HepG2 (cell line): ENCODE results near the gene UQCC2. TPM values are rescaled to one million over a fixed set of nuclear protein-coding genes. Genes with fewer than 3 reads are reported as not detected.

Source experiments
- ATAC-seq: fragments of 200-7000 bp; cut with Tn5 transposase; 3 replicates; pipeline ENCODE4 v1.9.1; 2020; ENCODE audit warnings: mild to moderate bottlenecking, moderate library complexity
- BruUV-seq: library from RNA; stranded (reverse); fragments of 400-500 nt; replicated peaks from 2 replicates; lab custom pipeline; 2021; lab: Mats Ljungman, UMichigan
- CTCF ChIA-PET: fragments of 300-600 bp; formaldehyde crosslinking; extraction: SDS; loops from one replicate; lab custom pipeline; 2021; ENCODE audit warnings: low total read pairs, inconsistent platforms, low intra/inter-chr PET ratio; lab: Yijun Ruan, JAX
- POLR2A ChIA-PET: fragments of 350-600 bp; sonication (Branson Sonifier 250); formaldehyde crosslinking; loops from one replicate; lab custom pipeline; 2020; ENCODE audit warnings: antibody characterized with exemption, inconsistent platforms; lab: Yijun Ruan, JAX
- DNase-seq: peaks from one replicate; pipeline ENCODE4 v3.0.0-alpha.2; 2015; ENCODE audit warnings: low spot score
- FAIRE-seq: peaks from 3 replicates; lab custom pipeline; 2011; peaks lifted over from hg19 to GRCh38; lab: Jason Lieb, UNC
- H2AFZ ChIP-seq: one replicate; pipeline ENCODE4 v1.6.1; 2011; ENCODE audit warnings: low read length, inconsistent platforms
- H3K27ac ChIP-seq: fragments of 300-600 bp; 3 replicates; pipeline ENCODE4 v1.8.0; 2011; ENCODE audit warnings: mixed run types, mild to moderate bottlenecking, mixed read lengths, low read length, inconsistent platforms; ENCODE audit not compliant: insufficient read depth; ENCODE audit errors: extremely low read length
- H3K27me3 ChIP-seq, 2 experiments: fragments of 200-600 bp in 1 of 2; 2 replicates in 1 of 2; 3 replicates in 1 of 2; pipeline versions ENCODE4 v1.6.0 to v1.8.0; 2011; ENCODE audit warnings: low read length in 2 of 2, mild to moderate bottlenecking in 2 of 2, moderate library complexity in 2 of 2, inconsistent platforms in 1 of 2; ENCODE audit not compliant: insufficient read depth in 2 of 2, control insufficient read depth in 1 of 2
- H3K36me3 ChIP-seq, 2 experiments: fragments of 200-600 bp in 1 of 2; replicated peaks in 1 of 2; 2 replicates in 1 of 2; 3 replicates in 1 of 2; pipeline versions ENCODE4 v1.5.1 to v1.8.0; 2011; ENCODE audit warnings: low read length in 2 of 2, inconsistent platforms in 1 of 2; ENCODE audit not compliant: insufficient read depth in 2 of 2, control insufficient read depth in 1 of 2
- H3K4me1 ChIP-seq: 2 replicates; pipeline ENCODE4 v1.5.1; 2012; ENCODE audit warnings: low read length, inconsistent platforms; ENCODE audit not compliant: insufficient read depth
- H3K4me2 ChIP-seq: 2 replicates; pipeline ENCODE4 v1.6.0; 2011; ENCODE audit warnings: low read depth, low read length, inconsistent platforms
- H3K4me3 ChIP-seq, 3 experiments: fragments of 200-600 bp in 1 of 3; sonication (generic), shearing (Covaris generic) in 1 of 3; replicated peaks in 1 of 3; 2 replicates each; pipeline ENCODE4 v1.5.1; 2011 to 2016; ENCODE audit warnings: low read length in 3 of 3, inconsistent platforms in 2 of 3, low read depth in 2 of 3, mild to moderate bottlenecking in 2 of 3, control low read depth in 1 of 3, mixed read lengths in 1 of 3; ENCODE audit not compliant: insufficient read depth in 1 of 3
- H3K79me2 ChIP-seq: one replicate; pipeline ENCODE4 v1.6.1; 2011; ENCODE audit warnings: low read length, inconsistent platforms; ENCODE audit not compliant: insufficient read depth
- H3K9ac ChIP-seq: 2 replicates; pipeline ENCODE4 v1.6.0; 2011; ENCODE audit warnings: mild to moderate bottlenecking, low read depth, low read length, inconsistent platforms; ENCODE audit not compliant: insufficient read depth
- H3K9me3 ChIP-seq: 2 replicates; pipeline ENCODE4 v1.5.1; 2012; ENCODE audit warnings: mild to moderate bottlenecking, low read length
- H4K20me1 ChIP-seq: 2 replicates; pipeline ENCODE4 v1.6.0; 2011; ENCODE audit warnings: inconsistent platforms, mild to moderate bottlenecking, low read length, moderate library complexity; ENCODE audit not compliant: insufficient read depth
- CHCHD3 ChIP-seq: sonication (generic); formaldehyde crosslinking; IDR thresholded peaks from 2 replicates; pipeline ENCODE4 v1.8.0; 2022; ENCODE audit warnings: mild to moderate bottlenecking, missing genetic modification reagents, moderate library complexity
- CHD2 ChIP-seq: IDR thresholded peaks from 2 replicates; pipeline ENCODE4 v1.6.1; 2011; ENCODE audit warnings: low read depth, low read length, improper control_type of control experiment
- FOSL2 ChIP-seq: sonication (generic); formaldehyde crosslinking; IDR thresholded peaks from 2 replicates; pipeline ENCODE4 v1.4.0; 2020; ENCODE audit warnings: missing genetic modification reagents
- HMG20A ChIP-seq: IDR thresholded peaks from 2 replicates; pipeline ENCODE4 v1.6.1; 2016; ENCODE audit warnings: borderline replicate concordance
- MYNN ChIP-seq: sonication (generic); formaldehyde crosslinking; IDR thresholded peaks from 2 replicates; pipeline ENCODE4 v1.4.0; 2020; ENCODE audit warnings: mild to moderate bottlenecking, low read depth, missing genetic modification reagents
- RFXAP ChIP-seq: sonication (generic); formaldehyde crosslinking; IDR thresholded peaks from 2 replicates; pipeline ENCODE4 v1.4.0; 2020; ENCODE audit warnings: missing genetic modification reagents, borderline replicate concordance
- TARDBP ChIP-seq: sonication (generic); formaldehyde crosslinking; IDR thresholded peaks from 2 replicates; pipeline ENCODE4 v1.8.0; 2022; ENCODE audit warnings: mild to moderate bottlenecking, missing genetic modification reagents
- YY1 ChIP-seq: IDR thresholded peaks from 2 replicates; pipeline ENCODE4 v1.6.1; 2011; ENCODE audit warnings: low read length, low read depth, moderate library complexity, mild to moderate bottlenecking; ENCODE audit not compliant: insufficient read depth, insufficient replicate concordance
- ZFP36L1 ChIP-seq: sonication (generic); formaldehyde crosslinking; IDR thresholded peaks from 2 replicates; pipeline ENCODE4 v1.8.0; 2022; ENCODE audit warnings: mild to moderate bottlenecking, missing genetic modification reagents, moderate library complexity
- ZHX1 ChIP-seq: sonication (generic); formaldehyde crosslinking; IDR thresholded peaks from 2 replicates; pipeline ENCODE4 v1.8.1; 2022; ENCODE audit warnings: low read depth, mild to moderate bottlenecking, missing genetic modification reagents
- ZNF24 ChIP-seq: fragments of 450-650 bp; IDR thresholded peaks from 2 replicates; pipeline ENCODE4 v1.6.1; 2017; ENCODE audit warnings: antibody characterized with exemption, mild to moderate bottlenecking
- ZNF570 ChIP-seq: sonication (generic); formaldehyde crosslinking; IDR thresholded peaks from 2 replicates; pipeline ENCODE4 v1.4.0; 2020; ENCODE audit warnings: mild to moderate bottlenecking, missing genetic modification reagents, borderline replicate concordance
- WGBS: methylation state at CpG from one replicate; pipeline ENCODE4 v1.1.6; 2017; ENCODE audit warnings: low lambda C conversion rate; 5-methylcytosine and 5-hydroxymethylcytosine counted together
- in situ Hi-C: cut with HindIII; loops from 2 replicates; pipeline ENCODE4 v1.10.0; 2017; ENCODE audit warnings: low pct_unique_long_range_greater_than_20kb; ENCODE audit not compliant: extremely low pct_ligation_motif_present
- intact Hi-C: fragments of 100-400 bp; cut with micrococcal nuclease; formaldehyde crosslinking; loops from one replicate; pipeline ENCODE4 v1.10.0; 2022; ENCODE audit not compliant: unreplicated experiment
- polyA plus RNA-seq, 8 experiments: library from polyadenylated mRNA; depleted of rRNA in 3 of 8; stranded (reverse) in 7 of 8; unstranded in 1 of 8; fragments of >200 nt; fragmentation: Illumina TruSeq in 4 of 8; extraction: Trizol in 4 of 8; gene quantifications; 2 replicates each; pipeline versions ENCODE4 v1.2.1 to v1.2.3, GENCODE V29; 2011 to 2016; ENCODE audit warnings: low read depth in 4 of 8, missing spikeins in 1 of 8, mixed read lengths in 1 of 8; ENCODE audit not compliant: insufficient read depth in 1 of 8
- total RNA-seq, 5 experiments: library from RNA; depleted of rRNA; stranded (reverse); fragments of >200 nt; fragmentation: Illumina TruSeq; extraction: Trizol; gene quantifications; 2 replicates each; pipeline ENCODE4 v1.2.3, GENCODE V29; 2016; ENCODE audit warnings: low read depth in 1 of 5
- TF ChIP-seq, protein P1 (sequence below): sonication (generic); formaldehyde crosslinking; IDR thresholded peaks from 2 replicates; pipeline ENCODE4 v1.5.1; 2020; ENCODE audit warnings: mild to moderate bottlenecking, missing genetic modification reagents, borderline replicate concordance

UQCC2 gene
- total and polyA plus RNA-seq, 2 of the 13 experiments (the other 11 are each of a cell fraction or from before 2014, with no cell fraction given): 82.4 to 238 TPM

DNA sequence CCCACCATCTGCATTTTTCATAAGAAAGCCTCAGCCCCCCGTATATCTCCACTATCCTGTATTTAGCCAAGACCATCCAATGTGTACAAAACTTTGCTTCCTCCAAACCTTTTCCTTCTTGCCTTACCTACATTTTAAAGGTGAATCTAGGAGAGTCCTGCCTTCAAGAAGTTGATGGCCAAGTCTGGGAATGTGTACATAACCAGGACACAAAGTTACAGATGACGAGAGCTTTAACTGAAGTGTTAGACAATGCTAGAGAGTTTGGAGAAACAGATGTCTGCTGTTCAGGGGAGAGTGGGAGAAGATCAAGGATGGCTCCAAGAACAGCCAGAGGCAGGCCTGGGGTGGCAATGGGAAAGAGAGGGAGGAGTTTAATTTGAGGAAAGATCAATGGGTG is 2.3 kb upstream of the UQCC2 start:
- DNase-seq: no peak
- intact Hi-C loops: no loop called here
- Histone ChIP-seq H3K4me2 (no peak overlapping the region), H3K27me3 (peaks cover 0 to 5% of the 10 kb centered on the region in 2 experiments; a peak in 1 of 5 replicates), H3K9me3 (no peaks in the 10 kb centered on the region), H3K4me1 (peaks cover 68% of the 10 kb centered on the region), H3K4me3 (no peak overlapping the region), H2AFZ (no peak overlapping the region), H3K27ac (no peak overlapping the region), H4K20me1 (no peaks in the 10 kb centered on the region), H3K9ac (no peak overlapping the region), H3K36me3 (peaks cover 1 to 13% of the 10 kb centered on the region in 2 experiments; a peak in 3 of 5 replicates), H3K79me2 (peaks cover 16% of the 10 kb centered on the region)
- no peak for FAIRE-seq
- no TSS peak for BruUV-seq
- 40% methylated on average over 2 of the region's 2 CpGs for WGBS
- ATAC-seq: no peak
- CTCF ChIA-PET: interaction anchor here (1.7 kb wide), 1 partner anchor 48 kb away, joined by 9 read pairs; no protein-coding TSS in a partner anchor
- POLR2A ChIA-PET: no interaction called here
- in situ Hi-C loops: loop anchor here (5.0 kb wide), 1 partner anchor 49 kb away; no protein-coding TSS in a partner anchor
- TF ChIP-seq CHD2 (no peak), ZHX1 (no peak), CHCHD3 (CRISPR knock-in tag) (no peak), ZNF24 (no peak), RFXAP (CRISPR knock-in tag) (no peak), MYNN (CRISPR knock-in tag) (no peak), ZFP36L1 (CRISPR knock-in tag) (no peak), ZNF570 (CRISPR knock-in tag) (no peak), FOSL2 (CRISPR knock-in tag) (no peak), TARDBP (CRISPR knock-in tag) (no peak), HMG20A (CRISPR knock-in tag) (no peak), YY1 (no peak)
- TF ChIP-seq, protein P1, sequence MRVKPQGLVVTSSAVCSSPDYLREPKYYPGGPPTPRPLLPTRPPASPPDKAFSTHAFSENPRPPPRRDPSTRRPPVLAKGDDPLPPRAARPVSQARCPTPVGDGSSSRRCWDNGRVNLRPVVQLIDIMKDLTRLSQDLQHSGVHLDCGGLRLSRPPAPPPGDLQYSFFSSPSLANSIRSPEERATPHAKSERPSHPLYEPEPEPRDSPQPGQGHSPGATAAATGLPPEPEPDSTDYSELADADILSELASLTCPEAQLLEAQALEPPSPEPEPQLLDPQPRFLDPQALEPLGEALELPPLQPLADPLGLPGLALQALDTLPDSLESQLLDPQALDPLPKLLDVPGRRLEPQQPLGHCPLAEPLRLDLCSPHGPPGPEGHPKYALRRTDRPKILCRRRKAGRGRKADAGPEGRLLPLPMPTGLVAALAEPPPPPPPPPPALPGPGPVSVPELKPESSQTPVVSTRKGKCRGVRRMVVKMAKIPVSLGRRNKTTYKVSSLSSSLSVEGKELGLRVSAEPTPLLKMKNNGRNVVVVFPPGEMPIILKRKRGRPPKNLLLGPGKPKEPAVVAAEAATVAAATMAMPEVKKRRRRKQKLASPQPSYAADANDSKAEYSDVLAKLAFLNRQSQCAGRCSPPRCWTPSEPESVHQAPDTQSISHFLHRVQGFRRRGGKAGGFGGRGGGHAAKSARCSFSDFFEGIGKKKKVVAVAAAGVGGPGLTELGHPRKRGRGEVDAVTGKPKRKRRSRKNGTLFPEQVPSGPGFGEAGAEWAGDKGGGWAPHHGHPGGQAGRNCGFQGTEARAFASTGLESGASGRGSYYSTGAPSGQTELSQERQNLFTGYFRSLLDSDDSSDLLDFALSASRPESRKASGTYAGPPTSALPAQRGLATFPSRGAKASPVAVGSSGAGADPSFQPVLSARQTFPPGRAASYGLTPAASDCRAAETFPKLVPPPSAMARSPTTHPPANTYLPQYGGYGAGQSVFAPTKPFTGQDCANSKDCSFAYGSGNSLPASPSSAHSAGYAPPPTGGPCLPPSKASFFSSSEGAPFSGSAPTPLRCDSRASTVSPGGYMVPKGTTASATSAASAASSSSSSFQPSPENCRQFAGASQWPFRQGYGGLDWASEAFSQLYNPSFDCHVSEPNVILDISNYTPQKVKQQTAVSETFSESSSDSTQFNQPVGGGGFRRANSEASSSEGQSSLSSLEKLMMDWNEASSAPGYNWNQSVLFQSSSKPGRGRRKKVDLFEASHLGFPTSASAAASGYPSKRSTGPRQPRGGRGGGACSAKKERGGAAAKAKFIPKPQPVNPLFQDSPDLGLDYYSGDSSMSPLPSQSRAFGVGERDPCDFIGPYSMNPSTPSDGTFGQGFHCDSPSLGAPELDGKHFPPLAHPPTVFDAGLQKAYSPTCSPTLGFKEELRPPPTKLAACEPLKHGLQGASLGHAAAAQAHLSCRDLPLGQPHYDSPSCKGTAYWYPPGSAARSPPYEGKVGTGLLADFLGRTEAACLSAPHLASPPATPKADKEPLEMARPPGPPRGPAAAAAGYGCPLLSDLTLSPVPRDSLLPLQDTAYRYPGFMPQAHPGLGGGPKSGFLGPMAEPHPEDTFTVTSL: no peak
